GM18873 (cell line): Measurements from ENCODE around the gene KREMEN2.

ENCODE experiments used
- ATAC-seq: cut with Tn5 transposase; IDR thresholded peaks from one replicate; pipeline ENCODE4 v1.9.1; 2021; ENCODE audit warnings: mild to moderate bottlenecking, moderate library complexity, moderate number of reproducible peaks; ENCODE audit not compliant: unreplicated experiment, low FRiP score

Gene KREMEN2

DNA sequence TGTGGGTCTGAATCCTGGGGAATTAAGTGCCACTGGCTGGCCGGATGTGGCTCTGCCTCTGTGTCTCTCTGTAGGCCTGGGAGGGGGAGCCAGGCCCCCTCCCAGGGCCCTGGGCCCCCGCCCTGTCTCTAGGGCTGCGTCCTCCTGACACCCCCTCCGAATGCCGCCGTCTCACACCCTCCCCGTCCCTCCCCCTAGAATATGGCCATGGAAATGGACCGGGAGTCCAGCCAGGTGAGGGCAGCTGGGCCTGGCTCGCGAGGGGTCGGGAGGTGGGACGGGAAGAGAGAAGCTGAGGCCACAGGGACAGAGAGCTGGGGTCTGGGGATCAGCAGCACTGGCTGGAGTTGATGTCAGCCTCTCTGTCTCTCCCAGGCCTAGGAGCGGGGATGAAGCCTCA is 32.2 kb downstream of the KREMEN2 start:
- no peak for ATAC-seq

DNA sequence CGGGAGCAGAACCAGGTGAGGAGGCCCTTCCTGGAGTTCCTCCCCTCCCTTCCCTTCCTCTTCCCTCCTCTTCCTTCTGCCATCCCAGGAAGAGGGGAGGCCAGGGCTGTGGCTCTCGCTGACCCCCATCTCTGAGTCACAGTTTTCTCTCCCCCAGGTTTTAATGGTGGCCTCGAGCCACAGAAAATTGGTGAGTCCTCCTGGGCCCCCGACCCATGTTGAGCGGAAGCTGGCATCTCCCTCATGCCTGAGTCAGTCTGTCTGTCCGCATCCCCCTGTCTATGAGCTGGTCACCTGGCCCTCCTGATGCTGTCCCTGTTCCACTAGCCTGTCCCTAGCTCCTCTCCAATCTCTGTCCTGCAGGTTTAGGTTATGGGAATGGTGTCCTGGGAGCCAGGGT is 35.9 kb downstream of the KREMEN2 start:
- ATAC-seq: no peak

DNA sequence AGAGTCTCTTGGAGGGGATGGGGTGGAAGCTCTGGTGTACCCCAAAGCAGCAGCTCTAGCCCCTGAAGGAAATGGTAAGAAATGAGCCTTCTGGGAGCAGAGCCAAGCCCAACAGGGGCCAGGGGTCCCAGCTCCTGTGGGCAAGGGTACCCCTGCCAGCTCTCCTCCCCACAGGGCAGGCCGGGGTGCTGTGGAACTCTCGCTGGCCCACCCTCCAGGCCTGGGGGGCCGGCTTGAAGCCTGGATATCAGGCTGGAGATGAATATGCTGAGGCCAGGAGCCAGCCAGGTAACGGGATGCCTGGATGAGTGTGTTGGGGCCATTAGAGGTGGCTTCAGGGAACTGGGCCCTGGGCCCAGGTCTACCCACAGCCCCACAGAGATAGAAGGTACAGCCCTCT is 36.5 kb downstream of the KREMEN2 start:
- no peak for ATAC-seq

DNA sequence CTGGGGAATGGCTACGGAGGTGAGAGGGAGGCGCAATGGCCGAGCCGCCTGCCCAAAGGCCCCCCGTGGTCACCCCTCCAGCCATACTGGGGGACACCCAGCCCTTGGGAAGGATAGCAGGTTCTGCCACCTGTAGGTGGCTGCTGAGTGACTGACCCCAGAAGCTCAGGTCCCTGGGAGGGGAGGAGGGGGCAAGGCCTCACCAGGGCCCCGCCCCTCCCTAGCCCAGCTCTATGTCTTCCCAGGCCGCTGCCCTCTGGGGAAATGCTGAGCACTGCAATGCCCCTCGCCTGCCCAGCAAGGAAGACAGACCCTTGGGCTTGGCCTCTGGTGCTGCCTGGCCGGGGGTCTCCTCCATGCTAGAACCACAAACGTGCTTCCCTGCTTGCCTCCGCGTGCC is 37.2 kb downstream of the KREMEN2 start:
- ATAC-seq: no peak

DNA sequence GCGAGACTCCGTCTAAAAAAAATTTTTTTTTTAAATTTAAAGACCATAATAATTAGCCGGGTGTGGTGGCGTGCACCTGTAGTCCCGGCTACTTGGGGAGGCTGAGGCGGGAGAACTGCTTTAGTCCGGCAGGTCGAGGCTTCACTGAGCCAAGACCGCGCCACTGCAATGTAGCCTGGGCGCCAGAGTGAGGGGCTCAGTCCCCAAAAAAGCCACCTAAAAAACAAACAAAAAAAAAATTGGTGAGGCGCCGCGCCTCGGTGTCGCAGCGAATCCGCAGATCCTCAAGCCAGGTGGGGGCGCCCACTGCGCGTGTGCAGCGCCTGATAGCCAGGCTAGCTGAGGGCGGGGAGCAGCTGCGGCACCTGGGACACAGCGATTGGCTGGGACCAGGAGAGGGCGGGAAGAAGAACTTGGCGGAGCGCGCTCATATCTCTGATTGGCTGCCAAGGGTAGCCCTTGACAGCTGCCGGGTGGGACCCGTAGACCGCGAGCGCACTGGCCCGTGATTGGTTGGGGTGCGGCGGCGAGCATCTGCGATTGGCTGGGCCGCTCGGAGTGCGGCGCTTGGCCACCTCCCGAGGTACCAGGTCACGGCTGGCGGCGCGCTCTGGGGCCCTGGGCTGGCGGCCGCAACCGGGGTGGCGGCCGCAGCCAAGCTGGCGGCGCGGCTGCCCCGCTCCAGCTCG is 39.7 kb downstream of the KREMEN2 start:
- ATAC-seq: peak; percentile 95

DNA sequence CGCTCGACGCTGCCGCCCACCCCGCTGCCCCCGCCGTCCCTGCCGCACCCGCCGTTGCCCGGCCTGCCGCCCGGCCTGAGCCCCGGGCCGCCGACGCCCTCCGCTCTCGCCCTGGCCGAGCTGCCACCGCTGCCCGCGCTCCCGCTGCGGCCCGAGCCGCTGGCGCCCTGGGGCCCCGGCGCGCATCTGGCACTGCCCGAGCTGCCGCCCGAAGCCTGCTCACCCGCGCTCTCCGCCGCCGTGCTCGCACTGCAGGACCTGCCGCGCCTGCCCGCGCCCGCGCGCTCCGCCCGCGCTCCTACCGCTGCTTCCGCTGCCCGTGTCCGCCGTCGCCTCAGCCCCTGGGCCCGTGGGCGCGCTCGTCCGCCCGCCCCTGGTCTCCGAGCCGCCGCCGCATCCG is 40.2 kb downstream of the KREMEN2 start:
- ATAC-seq: peak; percentile 1

- ATAC-seq: no peak
Observed at GRCh38 chr16:3004781-3005284, 40.8 kb downstream of the KREMEN2 start.

- no peak for ATAC-seq
Observed at GRCh38 chr16:3007059-3007956, 43.2 kb downstream of the KREMEN2 start.

DNA sequence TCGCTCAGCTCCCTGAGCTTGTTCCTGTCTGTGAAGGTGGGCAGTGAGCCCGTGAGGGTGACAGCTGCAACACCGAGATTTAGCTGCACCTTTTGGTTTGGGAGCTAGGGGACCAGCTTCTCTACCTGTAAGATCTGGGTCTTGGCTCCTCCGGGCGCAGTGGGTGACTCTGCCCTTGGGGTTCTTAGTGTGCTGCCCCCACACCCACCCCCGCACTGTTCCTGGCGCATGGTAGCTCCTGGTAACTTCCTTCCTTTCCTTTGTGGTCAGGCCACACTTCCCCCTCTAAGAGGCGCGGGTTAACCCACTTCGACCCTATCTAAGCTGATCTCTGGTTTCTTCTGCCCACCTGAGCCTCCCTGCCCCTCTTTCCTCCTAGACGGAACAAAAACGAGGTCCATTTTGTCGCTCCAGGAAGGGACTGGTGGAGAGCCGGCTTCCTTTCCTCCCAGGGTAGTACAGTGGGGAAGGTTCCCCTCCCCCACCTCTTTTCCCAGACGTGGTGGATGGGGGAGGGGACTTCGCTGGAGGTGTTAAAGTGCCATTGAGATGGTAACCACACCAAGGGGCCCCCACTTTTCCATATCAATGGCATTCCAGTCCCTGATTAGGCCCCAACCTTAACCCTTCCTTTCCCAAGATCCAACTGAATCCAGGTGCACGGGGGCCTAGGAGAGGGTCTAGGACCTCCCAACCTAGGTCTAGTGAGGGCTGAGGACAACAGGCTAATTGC is 44.0 kb downstream of the KREMEN2 start:
- no peak for ATAC-seq

GRCh38 chr16:3008690-3009037 is 44.6 kb downstream of the KREMEN2 start:
- ATAC-seq: no peak

DNA sequence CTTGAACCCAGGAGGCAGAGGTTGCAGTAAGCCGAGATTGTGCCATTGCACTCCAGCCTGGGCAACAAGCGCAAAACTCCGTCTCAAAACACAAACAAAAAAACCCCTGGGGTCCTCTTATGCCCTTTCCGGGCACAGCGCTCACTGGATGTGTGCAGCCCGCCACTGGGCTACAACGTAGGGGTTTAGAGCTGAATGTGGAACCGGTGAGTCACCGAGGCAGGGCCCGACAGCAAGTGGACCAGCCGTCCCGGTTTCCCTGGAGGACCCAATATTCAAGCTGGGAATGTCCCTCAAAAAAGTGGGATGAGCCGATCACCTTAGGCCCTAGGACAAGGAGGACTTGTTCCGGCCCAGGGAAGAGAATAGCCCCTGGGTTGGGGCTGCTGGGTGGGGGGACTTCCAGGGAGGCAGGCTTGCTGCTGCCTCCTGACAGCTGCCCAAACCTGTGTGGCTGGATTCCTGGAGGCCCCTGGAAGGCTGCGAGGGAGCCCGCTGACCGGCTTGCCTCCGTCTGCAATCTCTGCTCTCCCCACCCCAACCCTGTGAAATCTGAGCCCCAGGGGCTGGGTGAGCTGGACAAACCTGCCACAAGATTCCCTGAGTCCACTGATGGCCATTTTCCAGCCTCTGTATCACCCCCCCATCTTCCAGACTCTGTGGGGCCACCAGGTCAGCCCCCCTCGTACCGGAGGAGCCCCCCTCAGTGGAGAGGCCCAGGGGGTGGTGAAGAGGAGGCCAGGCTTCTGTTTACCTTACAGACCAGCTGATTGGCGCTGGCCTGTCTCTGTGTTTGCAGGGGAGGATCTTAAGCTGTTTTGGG is 45.7 kb downstream of the KREMEN2 start:
- ATAC-seq: no peak

GRCh38 chr16:3010510-3010909 is 46.4 kb downstream of the KREMEN2 start:
- ATAC-seq: no peak

DNA sequence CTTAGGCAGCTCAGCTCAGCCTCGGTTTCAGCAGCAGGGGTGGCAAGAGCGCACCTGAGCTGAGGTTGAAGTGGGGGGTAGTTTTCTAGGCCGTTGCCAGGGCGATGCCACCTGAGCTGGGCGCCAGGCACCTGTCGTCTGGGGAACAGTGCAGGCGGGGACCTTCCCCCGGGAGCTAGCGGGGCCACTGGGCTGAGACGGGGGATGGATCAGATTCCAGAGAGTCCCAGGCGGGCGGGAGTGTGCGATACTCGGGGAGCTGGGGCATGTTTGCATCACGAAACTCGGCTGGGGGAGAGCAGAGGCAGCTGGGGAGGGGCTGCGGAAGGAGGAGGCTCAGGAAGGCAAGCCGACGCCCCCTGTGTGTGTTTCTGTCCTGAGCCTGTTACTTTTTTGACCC is 48.2 kb downstream of the KREMEN2 start:
- ATAC-seq: no peak

GRCh38 chr16:3012828-3013420 is 48.8 kb downstream of the KREMEN2 start, which contains the start of gene CLDN9:
Gene CLDN9 (plus strand): TSS chr16:3012923. CDS start chr16:3013363, 440 bp downstream.
- no peak for ATAC-seq

GRCh38 chr16:3013491-3013951 is 49.4 kb downstream of the KREMEN2 start:
- ATAC-seq: no peak

- ATAC-seq: no peak
Observed at GRCh38 chr16:3013998-3014690, 50.1 kb downstream of the KREMEN2 start.

GRCh38 chr16:3014971-3015370 is 50.9 kb downstream of the KREMEN2 start:
- ATAC-seq: no peak

- ATAC-seq: no peak
Observed at GRCh38 chr16:3015865-3016521, 51.9 kb downstream of the KREMEN2 start.
